Stomach (tissue), 4 donors: ENCODE data around the gene TAF15.

Experiments used
- POLR2A ChIP-seq, 4 donors: fragments of 450-650 bp; IDR thresholded peaks; one replicate each; pipeline ENCODE4 v1.6.1; 2016; ENCODE audit warnings: antibody characterized with exemption in 4 of 4, control low read depth in 2 of 4, mild to moderate bottlenecking in 1 of 4, moderate library complexity in 1 of 4
- TF ChIP-seq, protein P1 (sequence below), 7 experiments: fragments of 450-650 bp in 4 of 7; fragments of 200-600 bp in 3 of 7; sonication (generic) in 3 of 7; IDR thresholded peaks; one replicate each; pipeline ENCODE4 v1.5.1; 2016 to 2019; ENCODE audit warnings: antibody characterized with exemption in 7 of 7, control low read depth in 2 of 7, mild to moderate bottlenecking in 1 of 7

DNA sequence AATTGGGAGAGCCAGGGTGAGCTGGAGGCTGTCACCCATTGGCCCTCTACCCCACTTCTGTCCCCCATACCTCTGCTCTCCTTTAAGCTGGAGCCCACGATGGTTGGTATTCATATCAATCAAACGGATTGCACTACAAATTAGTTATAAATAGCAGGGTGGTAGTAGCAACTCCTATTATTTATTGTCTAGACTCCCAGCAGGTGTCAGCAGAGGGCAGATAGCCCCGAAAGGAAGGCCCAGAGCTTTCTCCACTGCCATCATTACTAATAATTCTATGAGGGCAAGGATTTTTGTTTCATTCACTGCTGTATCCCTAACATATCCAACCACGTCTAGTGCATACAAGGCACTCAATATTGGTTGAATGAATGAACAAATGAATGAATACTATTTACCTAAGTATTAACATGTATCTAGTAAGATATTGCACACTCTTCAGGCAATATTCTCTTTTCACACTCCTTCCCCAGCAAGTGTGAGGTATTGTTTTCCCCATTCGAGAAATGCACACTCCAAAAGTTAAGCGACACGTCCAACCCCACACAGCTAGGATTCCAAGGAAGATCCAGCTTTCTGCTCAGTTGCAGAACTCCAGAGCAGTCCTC is 42.3 kb upstream of the TAF15 start:
- TF ChIP-seq, protein P1, sequence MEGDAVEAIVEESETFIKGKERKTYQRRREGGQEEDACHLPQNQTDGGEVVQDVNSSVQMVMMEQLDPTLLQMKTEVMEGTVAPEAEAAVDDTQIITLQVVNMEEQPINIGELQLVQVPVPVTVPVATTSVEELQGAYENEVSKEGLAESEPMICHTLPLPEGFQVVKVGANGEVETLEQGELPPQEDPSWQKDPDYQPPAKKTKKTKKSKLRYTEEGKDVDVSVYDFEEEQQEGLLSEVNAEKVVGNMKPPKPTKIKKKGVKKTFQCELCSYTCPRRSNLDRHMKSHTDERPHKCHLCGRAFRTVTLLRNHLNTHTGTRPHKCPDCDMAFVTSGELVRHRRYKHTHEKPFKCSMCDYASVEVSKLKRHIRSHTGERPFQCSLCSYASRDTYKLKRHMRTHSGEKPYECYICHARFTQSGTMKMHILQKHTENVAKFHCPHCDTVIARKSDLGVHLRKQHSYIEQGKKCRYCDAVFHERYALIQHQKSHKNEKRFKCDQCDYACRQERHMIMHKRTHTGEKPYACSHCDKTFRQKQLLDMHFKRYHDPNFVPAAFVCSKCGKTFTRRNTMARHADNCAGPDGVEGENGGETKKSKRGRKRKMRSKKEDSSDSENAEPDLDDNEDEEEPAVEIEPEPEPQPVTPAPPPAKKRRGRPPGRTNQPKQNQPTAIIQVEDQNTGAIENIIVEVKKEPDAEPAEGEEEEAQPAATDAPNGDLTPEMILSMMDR (IDR thresholded peaks at IDR 0.05), result peak in 5 of 7 experiments; percentile 32 to 71 (median 35)
- no peak for TF ChIP-seq POLR2A (IDR thresholded peaks at IDR 0.05)
